GM19025 (cell line): ENCODE data around the gene ITPRID1.
"Not testable (repeated sequence)": the region's sequence is repeated elsewhere in the genome, so short reads cannot be mapped to it uniquely, and the experiment has no call there.

Source experiments
- ATAC-seq: cut with Tn5 transposase; IDR thresholded peaks from one replicate; pipeline ENCODE4 v1.9.1; 2021; ENCODE audit warnings: mild to moderate bottlenecking, low read depth, moderate library complexity; ENCODE audit not compliant: unreplicated experiment

ITPRID1 gene

DNA sequence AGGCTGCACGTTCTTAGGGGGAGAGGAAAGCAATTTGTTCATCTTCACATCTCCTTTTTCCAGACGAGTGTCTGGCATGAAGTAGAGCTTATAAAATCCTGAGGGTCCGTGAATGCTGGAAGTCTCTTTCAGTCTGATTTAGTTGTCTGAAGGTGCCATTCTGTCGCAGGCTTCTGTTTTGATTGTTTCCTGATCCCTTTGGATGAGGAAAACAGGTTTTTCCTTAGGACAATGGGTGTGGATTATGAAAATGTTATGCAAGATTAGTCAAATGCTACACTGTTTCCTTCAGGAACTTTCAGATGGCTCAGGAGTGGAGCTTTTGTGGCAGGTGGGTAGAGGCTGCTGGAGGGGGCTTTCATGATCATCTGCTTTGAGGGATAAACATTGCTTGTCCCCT lies at the start of gene ITPRID1:
Gene ITPRID1 (plus strand): TSS at position 301 of the 400 bp plus-strand sequence. CDS start 38,935 bp downstream, outside the sequence.
- ATAC-seq, result no peak

DNA sequence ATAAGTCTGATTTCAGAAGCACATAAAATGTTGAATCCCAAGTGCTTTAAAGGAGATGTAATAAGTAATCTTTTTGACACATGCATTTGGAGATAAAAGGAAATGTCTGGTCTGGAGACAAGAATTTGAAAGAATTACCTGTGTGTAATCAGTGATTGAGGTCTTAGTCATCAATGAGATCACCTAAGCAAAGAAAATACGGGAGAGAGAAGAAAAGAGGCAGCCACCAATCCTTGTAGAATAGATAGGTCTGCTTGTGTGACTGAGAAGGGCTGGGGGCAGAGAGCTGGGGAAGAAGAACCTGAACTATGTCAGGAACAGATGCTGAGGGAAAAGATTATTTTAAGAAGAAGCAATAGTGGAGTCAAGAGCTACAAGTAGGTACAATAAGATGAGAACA lies 49.3 kb upstream of the ITPRID1 start:
- no peak for ATAC-seq

DNA sequence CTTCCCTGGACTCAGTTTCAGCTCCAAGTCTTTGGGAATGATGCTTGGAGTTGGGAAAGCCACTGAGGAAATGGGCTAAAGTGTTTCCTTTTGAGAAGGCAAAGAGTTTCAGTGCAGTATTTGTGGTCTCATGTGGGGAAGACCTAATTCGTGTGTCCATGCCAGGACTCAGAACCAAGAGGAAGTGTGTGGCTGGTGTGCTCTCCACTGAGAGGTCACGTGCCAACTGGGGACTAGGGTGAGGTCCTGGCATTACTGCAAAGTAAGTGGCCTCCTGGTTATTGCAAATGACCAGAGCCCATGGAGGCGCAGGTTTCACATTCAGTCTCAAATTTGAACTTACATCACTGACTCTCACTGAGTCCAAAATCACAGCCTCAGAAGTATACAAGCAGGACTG lies 48.6 kb upstream of the ITPRID1 start:
- ATAC-seq, result no peak

DNA sequence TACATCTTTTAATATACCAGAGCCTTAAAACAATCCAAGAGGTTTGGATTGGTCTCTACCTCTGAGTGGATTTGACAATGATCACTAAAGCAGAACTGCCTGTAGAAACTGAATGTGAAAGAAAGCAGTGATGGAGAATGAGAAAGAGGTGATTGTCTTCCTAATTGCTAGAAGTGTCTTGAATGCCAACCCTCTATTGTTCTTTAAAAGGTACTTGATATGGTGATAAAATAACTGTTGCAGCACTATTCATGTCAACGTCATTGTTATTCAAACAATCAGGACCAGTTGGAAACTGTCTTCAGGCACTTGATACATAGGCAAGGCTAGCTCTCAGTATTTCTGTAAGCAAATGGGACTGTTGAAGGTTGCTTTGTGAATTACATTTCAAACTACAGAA lies 47.9 kb upstream of the ITPRID1 start:
- ATAC-seq, result no peak

DNA sequence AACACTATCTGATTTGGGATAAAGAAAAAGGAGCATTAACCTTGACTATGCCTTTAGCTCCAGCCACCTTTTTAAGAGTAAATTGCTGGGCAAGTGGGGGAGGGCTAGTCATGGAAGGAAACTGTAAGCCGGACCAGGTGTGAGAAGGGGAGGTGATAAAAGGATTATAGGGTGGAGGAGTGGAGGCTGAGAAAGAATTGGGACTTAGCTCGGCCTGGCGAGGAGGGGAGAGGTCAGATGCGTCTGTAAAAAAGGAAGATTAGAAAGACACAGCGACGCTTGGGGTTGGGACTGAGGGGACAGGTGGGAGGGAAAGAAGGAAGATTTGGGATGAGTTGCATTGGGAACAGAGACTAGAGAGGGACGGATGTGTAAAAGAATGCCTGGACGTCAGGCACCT lies 43.0 kb upstream of the ITPRID1 start:
- ATAC-seq, result not testable (repeated sequence)

DNA sequence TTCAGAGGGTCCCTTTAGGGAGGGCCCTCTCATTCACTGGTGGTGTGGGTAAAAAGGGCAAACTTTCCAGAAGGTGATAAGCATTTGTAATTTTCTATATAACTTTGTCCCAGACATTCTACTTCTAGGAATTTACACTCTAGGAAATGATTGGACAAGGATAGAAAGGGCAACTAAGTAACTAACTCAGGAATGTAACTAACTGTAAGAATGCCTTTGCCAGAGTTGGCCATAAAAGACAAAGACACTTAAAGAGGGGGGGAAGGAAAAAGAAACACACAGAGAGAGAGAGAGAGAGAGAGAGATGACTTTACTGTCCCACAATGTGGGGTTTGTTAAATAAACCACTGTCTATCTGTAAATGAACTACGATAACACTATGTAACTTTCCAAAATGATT lies 38.5 kb upstream of the ITPRID1 start:
- ATAC-seq, result no peak

DNA sequence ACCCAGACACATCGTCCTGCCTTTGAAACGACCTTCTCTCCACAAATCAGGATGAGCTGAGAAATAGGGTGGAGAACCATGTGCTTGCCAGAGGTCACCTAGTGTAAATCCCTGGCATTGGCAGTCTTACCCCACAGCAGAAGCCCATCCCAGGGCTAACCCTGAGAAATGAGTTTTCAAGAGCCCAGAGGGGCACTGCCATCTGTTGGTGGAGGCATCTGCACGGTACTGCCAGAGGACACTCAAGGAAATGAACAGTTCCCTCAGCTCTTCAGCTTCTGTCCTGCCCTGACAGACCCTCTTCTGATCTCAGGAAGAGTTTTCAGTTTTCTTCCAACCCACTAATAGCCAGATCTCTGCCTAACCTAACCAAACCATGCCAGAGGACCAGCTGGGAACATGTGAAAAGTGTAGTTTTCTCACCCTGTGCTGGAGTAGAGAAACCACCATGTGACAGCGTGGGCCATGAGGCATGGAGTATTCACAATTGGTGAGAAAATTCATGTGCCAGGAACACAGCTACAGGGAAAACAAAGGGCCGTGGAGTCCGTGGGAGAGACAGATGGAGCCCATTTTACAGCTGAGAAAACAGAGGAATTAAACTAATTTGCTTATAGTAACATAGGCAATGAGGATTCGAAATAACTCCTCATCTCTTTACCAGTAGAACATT lies 37.7 kb upstream of the ITPRID1 start:
- no peak for ATAC-seq

DNA sequence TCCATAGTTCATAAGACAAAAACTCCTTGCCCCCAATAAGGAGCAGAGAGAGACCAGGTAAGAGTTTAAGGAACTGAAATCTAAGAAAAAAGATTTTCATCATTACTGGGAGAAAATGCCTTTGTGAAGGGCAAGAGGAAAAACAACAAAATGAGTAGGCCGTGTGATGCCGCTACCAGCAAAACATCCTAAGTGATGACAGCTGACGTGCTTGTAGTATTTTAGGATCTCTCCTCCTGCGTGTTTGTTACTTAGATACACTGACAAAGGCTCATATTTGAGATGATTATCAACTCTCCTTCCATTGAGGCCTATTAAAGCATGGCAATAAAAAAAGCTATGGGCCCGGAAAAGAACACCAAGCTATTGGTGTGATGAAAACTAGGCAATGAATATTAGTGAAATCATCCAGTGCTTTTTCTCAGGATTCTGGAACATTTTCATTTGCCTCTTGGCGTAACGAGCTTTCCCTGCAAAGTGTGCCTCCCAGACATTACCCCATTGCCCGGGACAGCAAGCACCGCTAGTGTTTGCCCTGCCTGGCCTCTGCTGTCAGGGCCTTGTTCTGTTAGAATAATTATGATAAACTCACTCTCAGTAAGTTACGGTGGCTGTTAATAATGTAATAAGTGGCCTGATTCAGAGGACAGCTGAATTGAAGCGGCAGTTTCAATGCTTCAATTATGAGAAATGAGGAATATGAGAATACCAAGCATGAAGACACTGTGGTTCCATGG lies 36.8 kb upstream of the ITPRID1 start:
- no peak for ATAC-seq

DNA sequence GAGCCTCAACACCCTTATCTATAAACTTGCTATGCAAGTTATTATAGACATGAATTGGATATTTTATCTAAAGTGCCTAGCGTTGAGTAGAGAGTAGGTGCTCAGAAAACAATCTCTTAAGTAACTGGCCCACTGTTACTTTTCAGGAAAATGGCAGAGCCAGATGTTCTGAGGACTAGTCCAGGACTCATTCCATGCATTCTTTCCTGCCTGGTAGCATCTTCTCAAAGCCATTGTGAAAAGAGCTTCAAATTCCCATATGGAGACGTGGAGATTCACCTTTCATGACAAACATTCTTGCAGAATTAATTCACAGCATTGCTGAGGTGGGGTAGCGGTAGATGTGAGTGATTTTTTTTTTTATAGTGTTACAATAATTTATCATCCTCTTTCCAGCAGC lies 35.9 kb upstream of the ITPRID1 start:
- no peak for ATAC-seq

DNA sequence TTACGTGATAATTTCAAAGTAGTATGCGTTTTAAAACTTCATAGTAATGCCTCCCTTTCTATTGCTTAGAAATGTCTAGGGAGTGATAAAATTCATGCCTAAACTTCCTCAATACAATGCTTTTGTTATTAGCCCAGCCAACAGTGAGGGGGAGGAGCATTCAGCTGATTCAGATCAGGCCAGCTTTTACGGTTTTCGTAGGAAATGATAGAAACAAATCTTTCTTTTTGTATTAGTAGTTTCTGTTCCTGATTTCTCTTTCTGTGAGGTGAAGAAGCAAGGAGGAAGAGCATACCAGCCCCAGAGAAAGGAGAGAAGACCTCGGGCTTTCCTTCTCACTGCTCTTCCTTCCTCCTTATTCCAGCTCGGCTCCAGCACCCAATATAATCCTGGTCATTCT lies 35.2 kb upstream of the ITPRID1 start:
- ATAC-seq, result peak; percentile 67

DNA sequence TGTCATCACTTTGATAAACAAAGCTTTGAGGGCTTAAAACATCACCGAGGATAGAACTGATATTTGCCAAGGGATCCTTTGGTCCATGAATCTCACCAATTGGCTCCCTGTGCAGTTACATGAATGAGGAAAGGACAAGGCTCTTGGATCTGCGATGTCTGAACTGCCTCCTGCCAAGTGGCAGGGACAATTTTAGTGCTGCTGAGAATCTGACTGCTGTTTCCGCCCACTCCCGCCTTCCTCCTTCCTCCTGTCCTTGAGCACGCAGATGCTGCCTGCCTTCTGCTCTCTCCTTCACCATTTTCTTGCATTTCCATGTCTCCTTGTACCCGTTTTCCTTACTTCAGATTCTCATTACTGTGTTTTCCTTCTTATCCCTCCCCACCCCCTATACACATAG lies 26.8 kb upstream of the ITPRID1 start:
- no peak for ATAC-seq

DNA sequence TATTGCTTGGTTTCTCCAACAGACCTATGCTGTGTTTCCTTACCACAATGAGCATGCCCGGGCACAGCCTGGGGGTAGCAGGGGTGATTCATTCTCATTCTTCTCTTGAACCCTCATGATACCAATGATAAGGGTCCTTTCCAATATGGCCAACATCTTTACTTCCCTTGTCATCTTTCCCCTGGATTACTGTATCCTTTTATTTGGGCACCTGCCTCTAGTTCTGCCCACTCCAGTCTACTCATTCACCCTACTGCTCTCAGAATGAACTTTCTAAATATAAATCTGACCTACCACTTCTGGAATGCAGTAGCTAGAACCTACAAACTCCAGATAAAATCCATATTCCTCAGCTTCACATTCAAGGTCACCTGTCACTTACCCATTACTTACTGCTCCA lies 26.4 kb upstream of the ITPRID1 start:
- ATAC-seq, result no peak

DNA sequence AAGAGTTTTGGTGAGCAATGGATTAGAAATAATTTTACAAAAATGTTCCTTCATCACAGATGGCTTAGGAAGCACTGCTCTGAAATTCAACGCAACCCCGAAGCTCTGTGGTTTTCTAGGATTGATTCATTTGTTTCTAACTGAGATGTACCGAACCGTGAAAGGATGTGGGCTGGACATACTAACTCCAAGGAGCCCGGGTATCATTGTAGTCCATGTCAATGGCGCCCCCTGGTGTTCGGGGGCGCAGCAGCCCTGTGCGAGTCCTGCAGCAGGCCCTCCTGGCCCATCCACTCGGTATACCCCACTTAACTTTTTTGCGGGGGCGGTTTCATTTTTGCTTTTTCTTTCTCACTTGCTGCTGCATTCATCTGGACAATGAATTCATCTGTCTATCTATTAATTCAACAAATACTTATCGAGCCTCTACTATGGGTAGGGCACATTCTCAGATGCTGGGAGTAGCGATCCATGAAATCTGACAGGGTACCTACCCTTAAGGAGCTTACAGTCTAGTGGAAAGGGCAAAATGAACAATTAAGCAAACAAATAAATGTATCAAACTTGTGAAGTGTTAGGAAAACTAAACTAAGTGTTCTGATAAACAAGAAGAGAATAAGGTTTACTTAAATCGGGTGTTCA lies 25.2 kb upstream of the ITPRID1 start:
- peak; percentile 96 for ATAC-seq

DNA sequence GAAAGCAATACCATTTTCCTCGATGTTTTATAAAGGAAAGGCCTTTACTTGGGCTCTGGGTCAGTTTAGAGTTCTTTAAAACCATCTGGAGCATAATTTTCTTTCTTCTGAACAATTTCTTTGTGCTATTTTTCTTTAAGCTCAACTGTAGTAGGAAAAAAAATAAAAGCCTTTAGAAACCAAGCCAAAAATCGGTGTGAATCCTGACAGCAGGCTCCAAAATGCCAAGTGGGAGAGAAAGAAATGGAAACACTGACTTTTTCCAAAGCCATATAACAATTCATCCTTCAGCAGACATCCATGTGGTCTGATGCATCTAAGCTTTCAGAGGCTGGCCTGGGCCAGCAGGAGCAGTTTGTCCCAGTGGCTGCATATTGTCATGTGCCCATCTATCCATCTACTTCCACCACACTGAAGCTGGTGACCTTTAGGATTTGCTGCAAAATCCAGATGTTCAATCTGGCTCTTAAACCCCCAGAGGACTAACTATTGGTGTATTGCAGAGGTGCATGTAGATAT lies 23.0 kb upstream of the ITPRID1 start:
- ATAC-seq, result no peak

DNA sequence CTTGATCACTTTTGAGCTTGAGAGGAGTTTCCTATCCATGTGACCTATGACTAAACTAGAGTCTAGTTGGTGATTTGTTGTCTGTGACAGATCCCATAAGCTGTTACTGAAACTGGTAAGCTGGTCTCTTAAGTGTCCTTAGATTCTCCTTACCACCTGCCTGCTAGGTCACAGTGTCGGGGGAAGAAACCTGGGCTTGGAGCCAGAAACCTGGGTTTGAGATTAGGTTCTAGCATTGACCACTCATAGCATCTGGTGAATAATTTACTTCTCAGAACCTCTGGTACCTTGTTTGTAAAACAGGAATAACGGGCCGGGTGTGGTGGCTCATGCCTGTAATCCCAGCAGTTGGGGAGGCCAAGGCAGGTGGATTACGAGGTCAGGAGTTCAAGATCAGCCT lies 21.8 kb upstream of the ITPRID1 start:
- no peak for ATAC-seq

DNA sequence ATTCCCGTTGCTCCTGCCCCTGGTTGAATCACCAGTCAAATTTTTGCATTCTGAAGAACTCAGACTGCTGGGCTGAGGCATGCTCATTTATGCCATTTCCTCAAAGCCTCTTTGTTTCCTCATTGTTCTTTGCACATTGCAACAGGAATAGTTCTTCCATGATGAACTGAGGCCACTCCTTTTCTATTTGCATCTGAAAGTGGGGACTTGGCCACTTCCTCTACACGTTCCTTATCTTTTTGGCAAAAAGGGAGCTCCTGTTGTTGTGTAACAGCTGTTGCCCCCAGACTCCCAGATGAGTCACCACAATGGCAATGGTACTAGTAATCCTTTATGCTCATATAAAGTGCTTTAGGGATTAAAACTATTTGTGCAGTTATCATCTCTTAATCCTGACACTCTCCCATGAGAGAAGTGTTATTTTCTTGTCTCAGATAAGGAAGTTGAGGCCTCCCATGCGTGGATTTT lies 20.1 kb upstream of the ITPRID1 start:
- ATAC-seq, result no peak

DNA sequence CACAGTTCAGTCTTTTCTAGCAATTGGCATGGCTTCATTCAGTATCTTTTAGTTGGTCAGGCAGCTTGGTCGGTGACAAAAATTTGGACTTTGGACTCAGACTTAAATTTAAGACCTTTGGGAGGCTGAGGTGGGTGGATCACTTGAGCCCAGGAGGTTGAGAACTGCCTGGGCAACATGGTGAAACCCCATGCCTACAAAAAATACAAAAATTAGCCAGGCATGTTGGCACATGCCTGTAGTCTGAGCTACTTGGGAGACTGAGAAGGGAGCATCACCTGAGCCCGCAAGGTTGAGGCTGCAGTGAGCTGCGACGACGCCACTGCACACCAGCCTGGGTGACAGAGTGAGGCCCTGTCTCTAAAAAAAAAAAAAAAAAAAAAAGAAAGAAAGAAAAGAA lies 19.5 kb upstream of the ITPRID1 start:
- no peak for ATAC-seq

DNA sequence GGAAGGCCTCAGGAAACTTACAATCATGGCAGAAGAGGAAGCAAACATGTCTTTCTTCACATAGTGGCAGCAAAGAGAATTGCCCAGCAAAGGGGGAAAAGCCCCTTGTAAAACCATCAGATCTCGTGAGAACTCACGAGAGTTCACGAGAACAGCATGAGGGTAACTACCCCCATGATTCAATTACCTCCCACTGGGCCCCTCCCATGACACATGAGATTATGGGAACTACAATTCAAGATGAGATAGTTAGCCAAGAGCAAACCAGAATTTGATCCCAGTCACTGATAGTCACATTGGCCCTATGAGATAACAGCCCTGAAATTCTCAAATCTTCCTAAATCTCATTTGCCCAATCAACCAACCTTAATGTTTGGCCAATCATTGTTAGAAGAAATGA lies 18.2 kb upstream of the ITPRID1 start:
- no peak for ATAC-seq

DNA sequence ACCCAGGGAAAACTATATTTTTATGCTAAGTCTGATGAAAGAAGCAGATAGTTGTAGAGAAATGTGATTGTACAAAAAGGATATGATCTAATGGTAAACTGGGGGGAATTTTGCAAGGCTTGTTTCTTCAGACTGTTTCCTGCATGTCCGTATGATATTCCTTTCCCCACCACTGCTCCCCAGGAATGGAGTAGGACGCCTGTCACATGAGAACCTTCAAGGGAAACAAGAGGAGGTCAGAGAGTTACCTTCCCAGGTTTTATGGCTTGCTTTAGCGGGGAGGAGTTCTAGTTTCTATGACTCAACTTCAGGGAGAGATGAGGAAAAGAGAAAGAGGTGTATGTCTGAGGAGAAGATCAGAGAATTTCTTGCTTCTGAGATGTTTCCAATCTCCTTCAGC lies 16.4 kb upstream of the ITPRID1 start:
- ATAC-seq, result no peak

DNA sequence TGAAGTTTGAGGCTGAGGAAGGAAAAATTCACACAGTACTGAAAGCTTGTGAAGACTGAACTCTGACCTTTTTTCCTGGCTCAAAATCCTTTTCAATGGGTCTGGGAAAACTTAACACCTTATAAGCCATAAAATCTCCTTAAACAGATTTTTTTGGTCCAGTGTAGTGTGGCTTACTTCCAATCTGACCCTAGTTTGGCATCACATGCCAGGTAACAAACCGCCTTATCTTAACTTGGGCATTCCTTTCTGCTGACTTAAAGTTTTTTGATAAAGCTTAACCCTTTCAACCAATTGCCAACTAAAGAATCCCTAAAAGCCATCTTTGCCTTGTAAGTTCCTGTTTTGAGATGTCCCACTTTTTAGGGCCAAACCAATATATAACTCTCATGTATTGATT lies 13.2 kb upstream of the ITPRID1 start:
- no peak for ATAC-seq

DNA sequence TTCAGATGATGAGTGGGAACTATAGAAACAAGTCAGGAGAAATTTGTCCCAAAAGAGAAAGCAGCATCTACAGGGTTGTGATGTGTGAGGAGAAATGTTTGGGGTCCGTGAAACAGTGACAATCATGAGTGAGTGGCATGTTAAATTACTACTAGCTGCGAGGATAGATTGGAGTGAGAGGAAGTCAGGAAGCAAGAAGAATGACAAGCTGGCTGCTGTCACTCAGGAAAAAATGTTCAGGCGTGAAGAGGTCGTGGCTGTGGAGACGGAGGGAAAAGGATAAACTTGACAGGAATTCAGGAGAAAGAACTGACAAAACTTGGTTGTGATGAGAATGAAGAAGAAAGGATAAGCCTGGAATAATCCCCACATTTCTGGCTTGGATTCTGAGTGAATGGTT lies 5.1 kb upstream of the ITPRID1 start:
- no peak for ATAC-seq
